HepG2 (cell line): ENCODE measurements around the gene INPP4B. TPM values are rescaled to one million over a fixed set of nuclear protein-coding genes. Genes with fewer than 3 reads are reported as not detected.

Source experiments
- ATAC-seq: fragments of 200-7000 bp; cut with Tn5 transposase; 3 replicates; pipeline ENCODE4 v1.9.1; 2020; ENCODE audit warnings: mild to moderate bottlenecking, moderate library complexity
- BruUV-seq: library from RNA; stranded (reverse); fragments of 400-500 nt; replicated peaks from 2 replicates; lab custom pipeline; 2021; lab: Mats Ljungman, UMichigan
- CTCF ChIA-PET: fragments of 300-600 bp; formaldehyde crosslinking; extraction: SDS; loops from one replicate; lab custom pipeline; 2021; ENCODE audit warnings: low total read pairs, inconsistent platforms, low intra/inter-chr PET ratio; lab: Yijun Ruan, JAX
- POLR2A ChIA-PET: fragments of 350-600 bp; sonication (Branson Sonifier 250); formaldehyde crosslinking; loops from one replicate; lab custom pipeline; 2020; ENCODE audit warnings: antibody characterized with exemption, inconsistent platforms; lab: Yijun Ruan, JAX
- DNase-seq: peaks from one replicate; pipeline ENCODE4 v3.0.0-alpha.2; 2015; ENCODE audit warnings: low spot score
- FAIRE-seq: peaks from 3 replicates; lab custom pipeline; 2011; peaks lifted over from hg19 to GRCh38; lab: Jason Lieb, UNC
- H2AFZ ChIP-seq: one replicate; pipeline ENCODE4 v1.6.1; 2011; ENCODE audit warnings: low read length, inconsistent platforms
- H3K27ac ChIP-seq: fragments of 300-600 bp; 3 replicates; pipeline ENCODE4 v1.8.0; 2011; ENCODE audit warnings: mixed run types, mild to moderate bottlenecking, mixed read lengths, low read length, inconsistent platforms; ENCODE audit not compliant: insufficient read depth; ENCODE audit errors: extremely low read length
- H3K27me3 ChIP-seq, 2 experiments: fragments of 200-600 bp in 1 of 2; 2 replicates in 1 of 2; 3 replicates in 1 of 2; pipeline versions ENCODE4 v1.6.0 to v1.8.0; 2011; ENCODE audit warnings: low read length in 2 of 2, mild to moderate bottlenecking in 2 of 2, moderate library complexity in 2 of 2, inconsistent platforms in 1 of 2; ENCODE audit not compliant: insufficient read depth in 2 of 2, control insufficient read depth in 1 of 2
- H3K36me3 ChIP-seq, 2 experiments: fragments of 200-600 bp in 1 of 2; replicated peaks in 1 of 2; 2 replicates in 1 of 2; 3 replicates in 1 of 2; pipeline versions ENCODE4 v1.5.1 to v1.8.0; 2011; ENCODE audit warnings: low read length in 2 of 2, inconsistent platforms in 1 of 2; ENCODE audit not compliant: insufficient read depth in 2 of 2, control insufficient read depth in 1 of 2
- H3K4me1 ChIP-seq: 2 replicates; pipeline ENCODE4 v1.5.1; 2012; ENCODE audit warnings: low read length, inconsistent platforms; ENCODE audit not compliant: insufficient read depth
- H3K4me2 ChIP-seq: 2 replicates; pipeline ENCODE4 v1.6.0; 2011; ENCODE audit warnings: low read depth, low read length, inconsistent platforms
- H3K4me3 ChIP-seq, 3 experiments: fragments of 200-600 bp in 1 of 3; sonication (generic), shearing (Covaris generic) in 1 of 3; replicated peaks in 1 of 3; 2 replicates each; pipeline ENCODE4 v1.5.1; 2011 to 2016; ENCODE audit warnings: low read length in 3 of 3, inconsistent platforms in 2 of 3, low read depth in 2 of 3, mild to moderate bottlenecking in 2 of 3, control low read depth in 1 of 3, mixed read lengths in 1 of 3; ENCODE audit not compliant: insufficient read depth in 1 of 3
- H3K79me2 ChIP-seq: one replicate; pipeline ENCODE4 v1.6.1; 2011; ENCODE audit warnings: low read length, inconsistent platforms; ENCODE audit not compliant: insufficient read depth
- H3K9ac ChIP-seq: 2 replicates; pipeline ENCODE4 v1.6.0; 2011; ENCODE audit warnings: mild to moderate bottlenecking, low read depth, low read length, inconsistent platforms; ENCODE audit not compliant: insufficient read depth
- H3K9me3 ChIP-seq: 2 replicates; pipeline ENCODE4 v1.5.1; 2012; ENCODE audit warnings: mild to moderate bottlenecking, low read length
- H4K20me1 ChIP-seq: 2 replicates; pipeline ENCODE4 v1.6.0; 2011; ENCODE audit warnings: inconsistent platforms, mild to moderate bottlenecking, low read length, moderate library complexity; ENCODE audit not compliant: insufficient read depth
- ATF4 ChIP-seq, 2 experiments: fragments of 450-650 bp in 1 of 2; sonication (generic) in 1 of 2; formaldehyde crosslinking; IDR thresholded peaks; 2 replicates each; pipeline versions ENCODE4 v1.5.0 to v1.8.0; 2020 to 2022; ENCODE audit warnings: mild to moderate bottlenecking in 1 of 2, missing genetic modification reagents in 1 of 2
- BHLHE40 ChIP-seq: IDR thresholded peaks from 2 replicates; pipeline ENCODE4 v1.6.1; 2011; ENCODE audit warnings: low read length, improper control_type of control experiment
- EEA1 ChIP-seq: sonication (generic); formaldehyde crosslinking; IDR thresholded peaks from 2 replicates; pipeline ENCODE4 v1.5.1; 2020; ENCODE audit warnings: mild to moderate bottlenecking, missing genetic modification reagents, borderline replicate concordance
- MTF1 ChIP-seq: sonication (generic); formaldehyde crosslinking; IDR thresholded peaks from 2 replicates; pipeline ENCODE4 v1.5.0; 2020; ENCODE audit warnings: missing genetic modification reagents
- NFIB ChIP-seq: sonication (generic); formaldehyde crosslinking; IDR thresholded peaks from 2 replicates; pipeline ENCODE4 v1.9.0; 2021; ENCODE audit warnings: missing genetic modification reagents, mild to moderate bottlenecking, borderline replicate concordance
- TRIM24 ChIP-seq: sonication (generic); formaldehyde crosslinking; IDR thresholded peaks from 2 replicates; pipeline ENCODE4 v1.8.0; 2022; ENCODE audit warnings: mild to moderate bottlenecking, missing genetic modification reagents
- ZBTB3 ChIP-seq: sonication (generic); formaldehyde crosslinking; IDR thresholded peaks from 2 replicates; pipeline ENCODE4 v1.4.0; 2020; ENCODE audit warnings: low read depth, mild to moderate bottlenecking, moderate library complexity, missing genetic modification reagents, borderline replicate concordance
- ZNF10 ChIP-seq: sonication (generic); formaldehyde crosslinking; IDR thresholded peaks from 2 replicates; pipeline ENCODE4 v1.4.0; 2020; ENCODE audit warnings: mild to moderate bottlenecking, low read depth, missing genetic modification reagents, borderline replicate concordance
- ZNF264 ChIP-seq: sonication (generic); formaldehyde crosslinking; IDR thresholded peaks from 2 replicates; pipeline ENCODE4 v1.4.0; 2020; ENCODE audit warnings: missing genetic modification reagents
- ZNF407 ChIP-seq: sonication (generic); formaldehyde crosslinking; IDR thresholded peaks from one replicate; pipeline ENCODE4 v1.5.1; 2020; ENCODE audit warnings: mild to moderate bottlenecking, missing genetic modification reagents; ENCODE audit errors: not compliant biosample characterization
- WGBS: methylation state at CpG from one replicate; pipeline ENCODE4 v1.1.6; 2017; ENCODE audit warnings: low lambda C conversion rate; 5-methylcytosine and 5-hydroxymethylcytosine counted together
- in situ Hi-C: cut with HindIII; loops from 2 replicates; pipeline ENCODE4 v1.10.0; 2017; ENCODE audit warnings: low pct_unique_long_range_greater_than_20kb; ENCODE audit not compliant: extremely low pct_ligation_motif_present
- intact Hi-C: fragments of 100-400 bp; cut with micrococcal nuclease; formaldehyde crosslinking; loops from one replicate; pipeline ENCODE4 v1.10.0; 2022; ENCODE audit not compliant: unreplicated experiment
- polyA plus RNA-seq, 8 experiments: library from polyadenylated mRNA; depleted of rRNA in 3 of 8; stranded (reverse) in 7 of 8; unstranded in 1 of 8; fragments of >200 nt; fragmentation: Illumina TruSeq in 4 of 8; extraction: Trizol in 4 of 8; gene quantifications; 2 replicates each; pipeline versions ENCODE4 v1.2.1 to v1.2.3, GENCODE V29; 2011 to 2016; ENCODE audit warnings: low read depth in 4 of 8, missing spikeins in 1 of 8, mixed read lengths in 1 of 8; ENCODE audit not compliant: insufficient read depth in 1 of 8
- total RNA-seq, 5 experiments: library from RNA; depleted of rRNA; stranded (reverse); fragments of >200 nt; fragmentation: Illumina TruSeq; extraction: Trizol; gene quantifications; 2 replicates each; pipeline ENCODE4 v1.2.3, GENCODE V29; 2016; ENCODE audit warnings: low read depth in 1 of 5
- TF ChIP-seq, protein P1 (sequence below): conservative IDR thresholded peaks from 2 replicates; pipeline ENCODE4 v1.6.1; 2018; ENCODE audit warnings: missing genetic modification reagents
- TF ChIP-seq, protein P2 (sequence below): sonication (generic); formaldehyde crosslinking; IDR thresholded peaks from 2 replicates; pipeline ENCODE4 v1.5.1; 2020; ENCODE audit warnings: mild to moderate bottlenecking, moderate library complexity, missing genetic modification reagents

The INPP4B gene
- total and polyA plus RNA-seq, 2 of the 13 experiments (the other 11 are each of a cell fraction or from before 2014, with no cell fraction given) = not detected

DNA sequence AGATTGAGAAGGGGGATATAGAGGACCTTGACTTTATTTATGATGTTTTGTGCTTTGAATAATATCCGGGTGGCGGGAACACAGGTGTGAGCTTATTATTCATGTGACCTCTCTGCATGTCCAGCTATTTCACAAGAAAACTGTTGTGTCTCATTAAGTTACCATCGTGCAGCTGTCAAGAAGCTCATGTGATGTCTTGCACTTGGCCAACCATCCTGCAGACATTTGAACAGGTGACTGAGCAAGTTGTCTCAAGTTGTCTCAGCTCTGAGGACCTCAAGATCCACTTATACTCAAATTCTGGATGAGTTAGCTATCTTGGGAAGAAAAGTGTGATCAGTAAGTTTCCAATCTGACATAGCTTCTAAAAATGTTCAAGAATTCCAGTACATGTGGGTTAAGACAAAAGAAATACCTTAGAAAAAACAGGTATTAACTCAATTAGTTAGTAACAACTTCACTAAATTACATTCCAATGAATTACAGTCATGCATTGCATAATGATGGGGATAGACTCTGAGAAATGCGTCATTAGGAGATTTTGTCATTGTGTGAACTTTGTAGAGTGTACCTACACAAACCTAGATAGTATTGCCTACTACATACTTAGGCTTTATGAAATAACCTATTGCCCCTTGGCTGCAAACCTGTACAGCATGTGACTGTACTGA, 462.2 kb downstream of the INPP4B start:
- Histone ChIP-seq H3K9ac (no peak overlapping the region), H3K4me2 (no peak overlapping the region), H3K4me1 (no peaks in the 10 kb centered on the region), H2AFZ (no peak overlapping the region), H4K20me1 (no peaks in the 10 kb centered on the region), H3K36me3 (no peaks in the 10 kb centered on the region), H3K27me3 (no peaks in the 10 kb centered on the region), H3K27ac (no peak overlapping the region), H3K4me3 (no peak overlapping the region), H3K9me3 (no peaks in the 10 kb centered on the region), H3K79me2 (no peaks in the 10 kb centered on the region)
- ChIA-PET CTCF (no interaction called here), POLR2A (no interaction called here)
- ATAC-seq (no peak), FAIRE-seq (no peak), DNase-seq (no peak)
- in situ Hi-C loops (no loop called here), intact Hi-C loops (no loop called here)
- 0% methylated on average over 4 of the region's 4 CpGs for WGBS
- no TSS peak for BruUV-seq
- TF ChIP-seq NFIB (CRISPR knock-in tag) (no peak), ZNF407 (CRISPR knock-in tag) (no peak), ATF4 (CRISPR knock-in tag; IDR thresholded peaks at IDR 0.05) (no peak), BHLHE40 (no peak), ZNF10 (CRISPR knock-in tag) (no peak), ZNF264 (CRISPR knock-in tag) (no peak), MTF1 (CRISPR knock-in tag) (no peak), EEA1 (CRISPR knock-in tag) (no peak), ZBTB3 (CRISPR knock-in tag) (no peak), TRIM24 (no peak)
- TF ChIP-seq, protein P1, sequence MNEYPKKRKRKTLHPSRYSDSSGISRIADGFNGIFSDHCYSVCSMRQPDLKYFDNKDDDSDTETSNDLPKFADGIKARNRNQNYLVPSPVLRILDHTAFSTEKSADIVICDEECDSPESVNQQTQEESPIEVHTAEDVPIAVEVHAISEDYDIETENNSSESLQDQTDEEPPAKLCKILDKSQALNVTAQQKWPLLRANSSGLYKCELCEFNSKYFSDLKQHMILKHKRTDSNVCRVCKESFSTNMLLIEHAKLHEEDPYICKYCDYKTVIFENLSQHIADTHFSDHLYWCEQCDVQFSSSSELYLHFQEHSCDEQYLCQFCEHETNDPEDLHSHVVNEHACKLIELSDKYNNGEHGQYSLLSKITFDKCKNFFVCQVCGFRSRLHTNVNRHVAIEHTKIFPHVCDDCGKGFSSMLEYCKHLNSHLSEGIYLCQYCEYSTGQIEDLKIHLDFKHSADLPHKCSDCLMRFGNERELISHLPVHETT = no peak
- TF ChIP-seq, protein P2, sequence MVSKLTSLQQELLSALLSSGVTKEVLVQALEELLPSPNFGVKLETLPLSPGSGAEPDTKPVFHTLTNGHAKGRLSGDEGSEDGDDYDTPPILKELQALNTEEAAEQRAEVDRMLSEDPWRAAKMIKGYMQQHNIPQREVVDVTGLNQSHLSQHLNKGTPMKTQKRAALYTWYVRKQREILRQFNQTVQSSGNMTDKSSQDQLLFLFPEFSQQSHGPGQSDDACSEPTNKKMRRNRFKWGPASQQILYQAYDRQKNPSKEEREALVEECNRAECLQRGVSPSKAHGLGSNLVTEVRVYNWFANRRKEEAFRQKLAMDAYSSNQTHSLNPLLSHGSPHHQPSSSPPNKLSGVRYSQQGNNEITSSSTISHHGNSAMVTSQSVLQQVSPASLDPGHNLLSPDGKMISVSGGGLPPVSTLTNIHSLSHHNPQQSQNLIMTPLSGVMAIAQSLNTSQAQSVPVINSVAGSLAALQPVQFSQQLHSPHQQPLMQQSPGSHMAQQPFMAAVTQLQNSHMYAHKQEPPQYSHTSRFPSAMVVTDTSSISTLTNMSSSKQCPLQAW (CRISPR knock-in tag) = no peak
